Osteoblast (primary cell): Measurements from ENCODE around the gene FRK. TPM values are rescaled to one million over a fixed set of nuclear protein-coding genes. Genes with fewer than 3 reads are reported as not detected.
A peak's percentile ranks its signal among the peaks of the same experiment; 100 is the strongest.
"Not testable (repeated sequence)": the region's sequence is repeated elsewhere in the genome, so short reads cannot be mapped to it uniquely, and the experiment has no call there.

Experiments used
- DNase-seq: peaks from one replicate; pipeline ENCODE4 v3.0.0; 2011; ENCODE audit warnings: low spot score, mixed read lengths; ENCODE audit not compliant: insufficient read length; ENCODE audit errors: missing footprints
- H2AFZ ChIP-seq: 2 replicates; pipeline ENCODE4 v1.6.0; 2011; ENCODE audit warnings: mild to moderate bottlenecking, low read length
- H3K27ac ChIP-seq: 2 replicates; pipeline ENCODE4 v1.5.1; 2011; ENCODE audit warnings: mild to moderate bottlenecking, low read depth, low read length, moderate library complexity
- H3K27me3 ChIP-seq: 2 replicates; pipeline ENCODE4 v1.6.0; 2012; ENCODE audit warnings: mild to moderate bottlenecking, control low read depth, inconsistent platforms, low read length, moderate library complexity; ENCODE audit not compliant: insufficient read depth
- H3K36me3 ChIP-seq: 2 replicates; pipeline ENCODE4 v1.5.1; 2011; ENCODE audit warnings: mild to moderate bottlenecking, low read length, control low read depth, moderate library complexity; ENCODE audit not compliant: insufficient read depth
- H3K4me1 ChIP-seq: 2 replicates; pipeline ENCODE4 v1.5.1; 2011; ENCODE audit warnings: mild to moderate bottlenecking, low read length, control low read depth, moderate library complexity; ENCODE audit not compliant: insufficient read depth
- H3K4me2 ChIP-seq: 2 replicates; pipeline ENCODE4 v1.6.0; 2011; ENCODE audit warnings: mild to moderate bottlenecking, low read length; ENCODE audit not compliant: insufficient read depth
- H3K4me3 ChIP-seq: fragments of 200-600 bp; sonication (generic); 3 replicates; pipeline ENCODE4 v1.5.1; 2012; ENCODE audit warnings: mild to moderate bottlenecking, low read length, inconsistent platforms; ENCODE audit not compliant: insufficient read depth
- H3K79me2 ChIP-seq: 2 replicates; pipeline ENCODE4 v1.6.0; 2012; ENCODE audit warnings: mild to moderate bottlenecking, low read length, control low read depth, inconsistent platforms; ENCODE audit not compliant: insufficient read depth
- H3K9me3 ChIP-seq: 2 replicates; pipeline ENCODE4 v1.5.1; 2011; ENCODE audit warnings: low read depth, low read length, control low read depth
- H4K20me1 ChIP-seq: 2 replicates; pipeline ENCODE4 v1.6.0; 2012; ENCODE audit warnings: mild to moderate bottlenecking, low read length, control low read depth; ENCODE audit not compliant: insufficient read depth
- CTCF ChIP-seq: IDR thresholded peaks from 2 replicates; pipeline ENCODE4 v1.5.1; 2011; ENCODE audit warnings: mild to moderate bottlenecking, low read depth, low read length, moderate library complexity; ENCODE audit errors: extremely low read depth
- total RNA-seq: library from RNA; depleted of rRNA; stranded (reverse); fragments of >200 nt; gene quantifications from 2 replicates; pipeline ENCODE4 v1.2.3, GENCODE V29; 2012

The FRK gene
- total RNA-seq, 1 donor, result 1.1 TPM

GRCh38 chr6:115891111-115891669, 169.5 kb downstream of the FRK start:
- Histone ChIP-seq H3K36me3 (no peaks in the 10 kb centered on the region), H3K4me3 (no peak overlapping the region), H3K27me3 (no peaks in the 10 kb centered on the region), H3K79me2 (no peaks in the 10 kb centered on the region), H3K4me1 (no peaks in the 10 kb centered on the region), H3K9me3 (no peaks in the 10 kb centered on the region), H3K4me2 (no peak overlapping the region), H2AFZ (no peak overlapping the region), H4K20me1 (no peaks in the 10 kb centered on the region), H3K27ac (no peak overlapping the region)
- TF ChIP-seq CTCF, result no peak
- DNase-seq, result peak; percentile 88

GRCh38 chr6:115890238-115890637, 170.5 kb downstream of the FRK start:
- H3K4me2 ChIP-seq, result no peak overlapping the region
- H3K4me1 ChIP-seq, result no peaks in the 10 kb centered on the region
- no peak overlapping the region for H3K4me3 ChIP-seq
- DNase-seq, result peak; percentile 37
- H3K36me3 ChIP-seq, result no peaks in the 10 kb centered on the region
- no peaks in the 10 kb centered on the region for H3K9me3 ChIP-seq
- no peaks in the 10 kb centered on the region for H3K79me2 ChIP-seq
- no peaks in the 10 kb centered on the region for H4K20me1 ChIP-seq
- no peak overlapping the region for H2AFZ ChIP-seq
- H3K27ac ChIP-seq, result no peak overlapping the region
- H3K27me3 ChIP-seq, result no peaks in the 10 kb centered on the region
- no peak for TF ChIP-seq CTCF

GRCh38 chr6:115888687-115889470, 171.8 kb downstream of the FRK start:
- H3K27ac ChIP-seq, H3K36me3 ChIP-seq, H3K4me1 ChIP-seq, H4K20me1 ChIP-seq, H3K9me3 ChIP-seq, H2AFZ ChIP-seq, H3K79me2 ChIP-seq, H3K27me3 ChIP-seq, DNase-seq, H3K4me3 ChIP-seq, H3K4me2 ChIP-seq: not testable (repeated sequence)

- Histone ChIP-seq H3K4me1 (no peaks in the 10 kb centered on the region), H3K27ac (no peak overlapping the region), H3K4me3 (no peak overlapping the region), H2AFZ (no peak overlapping the region), H3K27me3 (no peaks in the 10 kb centered on the region), H3K4me2 (no peak overlapping the region), H3K9me3 (no peaks in the 10 kb centered on the region), H4K20me1 (no peaks in the 10 kb centered on the region), H3K36me3 (no peaks in the 10 kb centered on the region), H3K79me2 (no peaks in the 10 kb centered on the region)
- no peak for TF ChIP-seq CTCF
- no peak for DNase-seq
Observed at GRCh38 chr6:115887891-115888290, 172.8 kb downstream of the FRK start.
